DMS79 treated with DMSO at 0.1 percent for 48 hours (cell line): ENCODE data around the gene MCM3AP.

Source experiments
- DNase-seq: peaks from one replicate; lab custom pipeline; 2025; lab: John Stamatoyannopoulos, UW

MCM3AP gene

DNA sequence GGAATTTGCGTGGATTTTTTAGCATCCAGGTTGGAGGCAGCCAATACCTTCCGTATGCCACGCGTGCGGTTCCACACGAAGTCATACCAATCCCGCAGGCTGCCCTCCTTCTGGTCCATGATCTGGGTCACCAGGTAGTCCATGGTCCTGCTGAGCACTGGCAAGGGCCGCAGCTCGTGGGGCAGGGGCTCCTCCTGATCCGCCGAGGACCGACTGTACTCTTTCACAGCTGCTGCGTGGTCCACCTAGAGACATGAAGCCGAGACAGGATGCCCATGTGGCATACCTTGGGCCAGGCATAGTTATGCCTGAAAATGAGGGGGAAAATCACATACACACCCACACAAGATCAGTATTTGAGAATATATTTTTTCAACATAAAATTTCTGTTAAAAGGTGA lies 12.1 kb downstream of the MCM3AP start:
- DNase-seq, result no peak

DNA sequence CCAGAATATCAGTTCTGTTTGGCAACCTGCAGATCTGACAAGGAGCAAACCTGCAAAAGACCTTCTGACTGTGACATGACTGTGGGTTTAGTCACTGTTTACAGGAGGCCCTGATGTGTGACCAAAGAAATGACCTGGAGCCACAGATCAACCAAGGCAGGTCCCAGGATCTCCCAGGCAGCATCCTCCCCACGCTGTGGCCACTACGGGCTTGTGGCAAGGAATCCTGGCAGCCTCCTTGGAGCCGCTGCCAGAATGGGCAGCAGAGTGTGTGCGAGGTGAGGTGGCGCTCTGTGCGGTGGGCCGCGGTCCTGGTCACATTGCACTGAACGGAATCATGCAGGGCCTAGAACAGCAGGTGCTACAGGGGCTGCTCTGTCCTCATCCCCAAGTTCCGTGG lies 15.9 kb downstream of the MCM3AP start:
- DNase-seq, result no peak

DNA sequence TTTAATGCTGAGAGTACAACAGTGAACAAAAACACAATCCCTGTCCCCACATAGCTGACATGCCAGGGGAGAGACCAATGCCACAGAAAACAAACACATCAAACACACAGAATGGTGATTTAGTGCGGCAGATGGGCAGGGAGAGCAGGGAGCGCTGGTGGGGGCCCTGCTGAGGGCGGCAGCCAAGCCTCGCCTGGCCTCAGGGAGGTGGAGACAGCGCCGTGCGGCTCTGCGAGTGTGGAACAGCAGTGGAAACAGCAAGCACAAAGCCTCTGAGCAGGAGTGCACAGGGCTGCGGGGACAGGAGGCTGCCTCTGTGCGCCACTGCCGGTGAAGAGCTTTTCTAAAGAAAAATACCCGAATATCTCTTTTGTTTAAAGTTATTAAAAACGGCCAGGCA lies 17.0 kb downstream of the MCM3AP start:
- no peak for DNase-seq

DNA sequence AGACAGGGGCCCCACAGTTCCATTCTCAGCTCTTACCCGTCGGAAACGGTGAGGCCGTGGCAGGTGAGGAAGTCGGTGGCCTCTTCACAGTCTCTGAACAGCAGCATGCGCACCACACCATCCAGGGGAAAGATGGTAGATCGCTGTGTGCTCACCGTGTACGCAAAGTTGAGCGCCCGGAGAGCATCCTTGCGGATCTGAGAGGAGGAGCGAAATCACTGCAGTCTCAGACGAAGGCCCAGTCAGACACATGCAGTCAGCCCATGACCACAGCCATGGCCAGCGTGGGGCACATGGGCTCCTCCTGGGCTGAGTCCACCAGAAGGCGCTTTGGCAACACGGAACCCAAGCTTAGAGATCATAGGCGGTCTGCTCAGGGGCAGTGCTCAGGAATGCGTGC lies 18.5 kb downstream of the MCM3AP start:
- DNase-seq, result no peak

DNA sequence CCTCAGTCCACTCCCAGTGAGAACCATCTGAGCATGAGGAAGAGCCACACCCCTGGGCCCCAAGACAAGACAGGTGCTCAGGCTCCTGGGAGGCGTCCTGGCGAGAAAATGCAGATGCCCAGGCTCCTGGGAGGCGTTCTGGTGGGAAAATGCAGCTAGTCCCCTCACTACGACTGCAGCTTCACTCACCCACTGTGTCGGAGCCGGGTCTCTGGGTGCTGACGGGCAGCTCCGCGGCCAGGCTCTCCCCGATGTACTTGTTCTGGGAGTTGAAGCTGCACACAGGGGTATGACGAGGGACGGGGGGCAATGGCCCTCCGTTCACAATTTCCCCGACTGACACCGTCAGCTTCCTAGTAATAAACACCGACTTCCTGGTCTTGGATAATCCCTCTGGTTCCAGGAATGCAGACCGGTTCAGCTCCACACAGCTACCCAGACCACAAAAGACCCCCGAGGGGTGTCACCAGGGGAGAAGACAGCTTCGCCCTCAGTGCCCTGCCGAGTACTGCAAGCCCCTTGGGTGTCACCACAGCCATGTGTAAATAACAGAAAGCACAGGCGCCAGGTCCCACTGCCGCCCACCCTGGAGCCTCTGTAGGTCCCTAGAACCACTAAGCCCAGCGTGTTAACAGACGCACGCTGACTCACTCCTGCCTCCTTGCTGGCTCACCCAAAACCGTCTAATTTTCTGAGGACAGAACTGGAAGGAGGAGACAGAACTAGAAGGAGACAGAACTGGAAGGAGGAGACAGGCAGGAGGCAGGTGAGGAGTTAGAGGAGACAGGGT lies 19.5 kb downstream of the MCM3AP start:
- no peak for DNase-seq

DNA sequence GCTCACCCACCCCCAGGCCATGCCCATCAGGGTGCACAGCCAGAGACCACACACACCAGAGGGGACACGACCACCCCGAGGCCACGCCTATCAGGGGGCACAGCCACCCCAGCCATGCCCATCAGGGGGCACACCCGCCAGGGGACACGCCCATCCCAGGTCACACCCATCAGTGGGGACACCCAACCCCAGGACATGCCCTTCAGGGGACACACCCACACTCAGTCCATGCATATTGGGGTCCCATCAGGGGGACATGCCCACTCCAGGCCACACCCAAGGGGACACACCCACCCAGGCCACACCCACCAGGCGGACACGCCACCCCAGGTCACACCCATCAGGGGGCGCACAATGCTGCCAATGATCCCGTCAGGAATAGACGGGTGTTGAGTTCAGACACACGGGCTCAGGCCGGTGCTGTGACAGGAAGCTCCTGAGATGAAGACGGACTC lies 20.7 kb downstream of the MCM3AP start:
- no peak for DNase-seq

DNA sequence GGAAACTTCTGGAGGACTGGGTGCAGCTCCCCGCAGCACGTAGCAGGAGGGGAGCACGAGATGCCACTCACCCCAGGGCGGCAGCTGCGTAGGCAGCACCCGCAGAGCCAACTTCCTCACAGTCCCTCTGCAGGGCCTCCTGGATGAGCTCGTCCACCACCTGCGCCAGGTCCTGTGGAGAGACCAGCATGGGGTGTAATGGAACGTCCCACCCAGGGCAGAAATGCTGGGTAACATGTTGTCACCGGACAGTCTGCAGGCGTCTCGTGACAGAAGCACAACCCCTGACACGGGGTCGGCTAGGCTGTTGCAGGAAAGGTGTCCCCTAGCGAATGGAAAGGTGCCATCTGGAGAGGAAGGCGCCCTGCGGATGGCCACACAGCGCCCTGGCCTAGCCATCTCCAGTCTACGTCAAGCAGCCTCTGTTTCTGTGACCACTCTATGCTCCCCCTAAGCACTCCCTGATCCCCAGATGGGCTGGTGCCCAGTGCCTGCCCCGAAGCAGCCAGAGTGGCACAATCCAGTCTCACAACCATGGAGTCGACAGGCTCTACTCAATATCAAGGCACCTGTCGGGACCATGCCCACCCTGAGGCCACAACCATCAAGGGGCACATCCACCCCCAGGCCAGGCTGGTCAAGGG lies 21.2 kb downstream of the MCM3AP start:
- DNase-seq, result no peak

DNA sequence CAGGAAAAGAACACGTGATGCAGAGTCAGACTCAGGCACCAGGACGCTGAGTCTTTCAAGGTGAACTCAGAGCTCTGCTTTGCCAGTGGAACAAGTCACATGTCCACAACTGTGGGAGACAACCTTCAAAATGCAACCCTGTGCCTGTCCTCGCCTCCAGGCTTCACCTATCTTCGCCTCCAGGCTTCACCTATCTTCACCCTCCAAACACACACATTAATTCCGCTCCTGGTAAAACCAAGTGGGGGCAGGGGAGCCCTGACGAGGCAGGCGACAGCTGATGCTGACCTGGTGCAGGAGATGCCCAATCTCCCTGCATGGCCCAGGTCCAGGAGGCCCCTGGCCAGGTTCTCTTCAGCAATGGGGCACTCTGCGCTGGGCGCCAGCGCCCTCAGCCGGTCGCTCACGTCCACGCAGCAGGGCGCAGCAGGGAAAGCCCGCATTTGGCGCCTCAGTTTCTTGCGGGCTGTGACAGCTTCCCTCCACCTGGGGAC lies 28.9 kb downstream of the MCM3AP start:
- no peak for DNase-seq

DNA sequence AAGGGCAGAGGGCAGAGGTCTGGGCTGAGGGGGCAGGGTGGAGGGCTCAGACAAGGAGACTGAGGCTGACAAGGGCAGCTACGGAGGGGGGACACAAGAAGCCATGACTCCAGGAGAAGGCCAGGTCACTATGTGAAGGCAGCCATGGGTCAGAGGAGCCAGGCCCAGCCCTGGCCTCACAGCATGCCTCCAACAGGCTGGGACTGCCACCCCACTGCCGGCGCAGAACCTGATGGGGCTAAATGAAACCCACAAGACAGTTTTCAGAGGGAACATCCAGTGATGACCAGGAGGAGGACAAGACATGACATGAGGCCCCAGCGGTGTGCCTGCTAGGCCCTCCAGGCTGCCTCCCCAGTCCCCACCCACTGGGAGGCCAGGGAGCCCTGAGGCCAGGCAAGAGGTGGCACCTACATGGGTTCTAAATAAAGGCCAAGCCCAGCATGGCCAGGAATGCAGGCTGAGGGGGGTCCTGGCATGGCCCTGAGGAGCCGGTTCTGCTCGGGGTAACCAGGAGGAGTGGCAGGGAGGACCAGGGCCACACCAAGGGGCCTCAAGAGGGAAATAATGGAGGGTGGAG lies 29.6 kb downstream of the MCM3AP start:
- DNase-seq, result no peak

DNA sequence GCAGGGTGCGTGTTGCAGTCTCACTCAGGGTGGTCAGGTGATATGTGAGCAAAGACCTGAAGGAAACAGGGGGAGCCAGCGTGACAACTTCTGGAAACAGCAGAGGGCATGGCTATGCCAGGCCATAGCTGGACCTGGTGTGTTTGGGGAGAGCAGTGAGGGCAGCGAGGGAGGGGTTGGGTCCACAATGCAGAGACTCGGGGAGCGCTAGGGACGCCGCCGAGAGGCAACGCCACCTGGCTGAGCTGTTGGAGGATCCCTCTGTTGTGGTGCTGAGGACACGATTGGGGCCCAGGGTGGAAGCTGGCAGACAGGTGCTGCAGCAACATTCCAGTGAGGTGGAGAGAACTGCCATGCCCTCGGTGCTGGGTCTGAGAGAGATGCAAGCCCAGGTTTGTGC lies 30.2 kb downstream of the MCM3AP start:
- no peak for DNase-seq

DNA sequence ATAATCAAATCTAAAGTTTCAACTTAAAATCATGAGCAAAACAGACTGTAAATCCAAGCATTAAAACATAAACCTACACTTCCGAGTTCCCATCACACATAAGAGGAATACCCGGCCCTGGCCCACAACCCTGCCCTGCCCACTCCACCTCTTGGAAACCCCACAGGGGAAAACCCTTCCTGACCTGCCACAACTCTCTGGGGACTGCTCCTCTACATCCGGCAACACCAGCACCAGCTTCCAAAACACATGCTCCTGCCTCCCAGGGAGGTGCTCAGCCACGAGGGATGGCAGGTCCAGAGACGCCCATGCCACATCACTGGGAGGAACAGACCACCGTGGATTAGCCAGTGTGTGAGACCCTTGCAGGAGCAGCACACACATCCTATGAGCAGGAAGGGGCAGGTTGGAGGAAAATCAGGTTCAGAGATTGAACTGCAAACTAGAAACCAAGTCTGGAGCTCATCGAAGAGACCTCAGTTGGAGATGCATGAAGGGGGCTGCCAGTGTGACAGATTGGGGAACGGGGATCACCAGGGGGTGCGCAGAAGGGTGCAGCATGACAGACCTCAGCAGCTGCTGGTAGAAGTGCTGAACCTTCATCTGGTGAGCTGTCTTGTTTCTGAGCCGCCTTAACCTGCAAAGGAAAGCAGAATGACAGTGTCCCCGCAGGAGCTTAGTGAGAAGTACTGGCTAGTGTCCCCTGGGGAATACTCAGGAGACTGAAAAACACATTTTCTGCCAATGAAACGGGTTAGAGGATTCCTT lies 31.0 kb downstream of the MCM3AP start:
- DNase-seq, result no peak

DNA sequence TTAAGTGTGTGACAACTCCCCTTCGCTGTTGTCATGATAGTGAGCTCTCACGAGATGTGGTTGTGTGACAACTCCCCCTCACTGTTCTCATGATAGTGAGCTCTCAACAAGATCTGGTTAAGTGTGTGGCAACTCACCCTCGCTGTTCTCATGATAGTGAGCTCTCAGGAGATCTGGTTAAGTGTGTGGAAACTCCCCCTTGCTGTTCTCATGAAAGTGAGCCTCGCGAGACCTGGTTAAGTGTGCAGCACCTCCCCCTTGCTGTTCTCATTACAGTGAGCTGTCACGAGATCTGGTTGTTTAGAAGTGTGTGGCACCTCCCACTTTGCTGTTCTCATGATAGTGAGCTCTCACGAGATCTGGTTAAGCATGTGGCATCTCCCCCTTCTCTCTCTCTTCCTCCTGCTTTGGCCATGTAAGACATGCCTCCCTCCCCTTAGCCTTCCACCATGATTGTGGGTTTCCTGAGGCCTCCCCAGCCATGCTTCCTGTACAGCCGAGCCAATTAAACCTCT lies 31.7 kb downstream of the MCM3AP start:
- no peak for DNase-seq

DNA sequence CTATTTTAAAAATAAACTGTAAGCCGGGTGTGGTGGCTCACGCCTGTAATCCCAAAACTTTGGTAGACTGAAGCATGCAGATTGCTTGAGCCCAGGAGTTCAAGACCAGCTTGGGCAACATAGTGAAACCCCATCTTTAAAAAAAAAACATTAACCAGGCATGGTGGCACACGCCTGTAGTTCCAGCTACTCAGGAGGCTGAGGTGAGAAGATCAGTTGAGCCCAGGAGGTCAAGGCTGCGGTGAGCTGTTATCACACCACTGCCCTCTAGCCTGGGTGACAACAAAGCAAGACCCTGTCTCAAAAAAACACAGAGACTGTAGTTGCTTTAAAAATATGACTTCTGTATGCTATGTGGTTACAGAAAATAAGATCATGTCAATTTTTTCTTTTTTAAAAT lies 32.6 kb downstream of the MCM3AP start:
- no peak for DNase-seq

DNA sequence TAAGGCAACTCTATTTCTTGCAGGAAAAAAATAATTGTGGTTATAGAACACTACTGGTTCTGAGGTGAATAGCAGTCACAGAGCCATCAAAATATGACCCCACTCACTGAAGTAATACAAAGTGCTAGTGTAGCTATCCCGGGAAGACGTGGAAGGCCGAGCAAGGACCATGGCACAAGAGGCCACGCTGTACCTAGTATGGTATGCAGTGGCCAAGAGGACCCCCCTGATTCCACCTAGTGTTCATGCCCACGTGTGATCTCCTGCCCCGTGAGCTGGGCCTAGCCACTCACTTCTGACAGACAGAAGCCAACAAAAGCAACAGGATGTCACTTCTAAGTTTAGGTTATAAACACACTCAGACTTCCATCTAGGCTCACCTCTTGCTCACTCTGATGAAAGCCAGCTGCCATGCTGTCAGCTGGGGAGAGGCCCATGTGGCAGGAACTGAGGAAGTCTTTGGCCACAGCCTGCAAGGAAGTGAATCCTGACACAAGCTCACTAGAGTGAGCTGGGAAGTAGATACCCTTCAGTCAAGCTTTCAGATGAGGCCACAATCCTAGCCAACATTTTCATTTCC lies 35.2 kb downstream of the MCM3AP start:
- no peak for DNase-seq

DNA sequence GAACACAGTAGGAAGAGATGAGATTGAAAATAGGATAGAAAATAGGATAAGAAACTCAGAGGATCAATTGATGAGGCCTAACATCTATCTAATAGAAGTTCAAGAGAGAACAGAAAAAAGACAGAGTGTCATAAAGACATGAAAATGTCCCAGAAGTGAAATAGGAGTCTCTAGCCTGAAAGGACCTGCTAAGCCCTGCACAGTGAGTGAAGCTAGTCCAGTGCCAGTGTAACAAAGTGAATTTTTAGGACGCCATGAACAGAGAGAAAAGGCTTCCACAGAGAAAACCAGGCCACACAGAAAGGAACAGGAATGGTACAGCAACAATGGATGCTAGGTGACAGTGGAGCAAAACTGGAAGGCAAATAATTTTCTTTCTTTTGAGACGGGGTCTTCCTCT lies 36.6 kb downstream of the MCM3AP start:
- DNase-seq, result no peak

DNA sequence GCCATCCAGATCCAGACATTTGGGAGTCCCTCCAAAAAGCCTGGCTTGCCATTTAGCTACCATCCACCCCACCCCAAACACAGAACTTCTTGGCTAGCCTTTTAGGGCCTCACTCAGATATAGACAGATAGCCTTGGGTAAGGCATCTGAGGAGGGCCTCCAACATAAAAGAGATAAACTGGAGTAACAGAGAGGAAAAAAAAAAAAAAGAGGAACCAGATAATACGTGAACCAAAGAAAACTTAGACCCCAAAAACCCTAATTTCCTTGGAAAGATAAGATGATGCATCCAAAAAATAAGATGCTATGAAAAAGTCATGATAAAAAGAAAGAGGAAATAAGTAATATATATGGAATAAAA lies 37.0 kb downstream of the MCM3AP start:
- DNase-seq, result no peak

DNA sequence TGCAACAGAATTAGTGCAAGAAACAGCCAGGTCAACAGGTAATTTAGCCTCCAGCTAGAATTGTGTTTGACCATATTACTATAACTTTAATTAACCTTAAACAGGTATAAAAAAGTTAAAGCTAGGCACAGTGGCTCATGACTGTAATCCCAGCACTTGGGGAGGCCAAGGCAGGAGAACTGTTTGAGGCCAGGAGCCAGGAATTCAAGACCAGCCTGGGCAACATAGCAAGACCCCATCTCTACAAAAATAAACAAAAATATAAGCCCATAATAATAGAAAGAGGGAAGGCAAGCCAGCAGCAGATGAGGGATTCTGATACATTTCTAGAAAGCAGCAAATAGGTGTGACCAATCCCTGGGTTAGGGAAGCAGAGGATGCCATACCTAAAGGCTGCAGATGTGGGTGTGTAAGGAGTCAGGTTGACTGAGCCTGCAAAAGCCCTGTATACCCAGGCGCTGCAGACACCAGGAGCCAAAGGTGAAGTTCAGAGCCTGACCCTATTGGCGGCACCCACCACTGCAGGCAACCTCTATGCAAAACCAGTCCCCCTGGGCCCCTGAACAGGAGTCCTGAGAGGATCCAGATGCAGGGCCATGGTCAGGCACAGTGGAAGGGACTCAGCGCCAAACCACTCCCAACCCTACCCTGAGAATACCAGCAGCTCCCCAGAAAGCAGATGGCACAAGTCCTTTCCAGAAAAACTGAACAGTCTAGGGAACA lies 37.6 kb downstream of the MCM3AP start:
- no peak for DNase-seq

DNA sequence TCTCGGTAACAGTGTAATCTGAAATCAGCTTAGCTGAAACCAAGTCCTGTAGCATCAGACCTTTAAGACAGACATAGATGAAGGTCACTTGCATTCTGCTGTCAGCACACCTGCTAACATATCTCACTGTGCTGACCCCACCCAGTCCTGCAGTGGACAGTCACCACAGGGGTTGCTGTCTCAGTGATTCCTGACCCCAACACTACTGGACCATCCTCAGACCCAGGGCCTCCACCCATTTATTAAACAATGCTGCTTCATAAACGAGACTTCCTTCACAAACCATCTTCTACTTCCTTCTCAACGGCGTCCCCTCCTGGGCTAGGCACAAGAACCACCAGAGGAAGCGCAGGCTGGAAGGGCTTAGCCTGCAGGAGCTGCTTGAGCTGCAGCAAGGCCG lies 39.1 kb downstream of the MCM3AP start:
- DNase-seq, result no peak

DNA sequence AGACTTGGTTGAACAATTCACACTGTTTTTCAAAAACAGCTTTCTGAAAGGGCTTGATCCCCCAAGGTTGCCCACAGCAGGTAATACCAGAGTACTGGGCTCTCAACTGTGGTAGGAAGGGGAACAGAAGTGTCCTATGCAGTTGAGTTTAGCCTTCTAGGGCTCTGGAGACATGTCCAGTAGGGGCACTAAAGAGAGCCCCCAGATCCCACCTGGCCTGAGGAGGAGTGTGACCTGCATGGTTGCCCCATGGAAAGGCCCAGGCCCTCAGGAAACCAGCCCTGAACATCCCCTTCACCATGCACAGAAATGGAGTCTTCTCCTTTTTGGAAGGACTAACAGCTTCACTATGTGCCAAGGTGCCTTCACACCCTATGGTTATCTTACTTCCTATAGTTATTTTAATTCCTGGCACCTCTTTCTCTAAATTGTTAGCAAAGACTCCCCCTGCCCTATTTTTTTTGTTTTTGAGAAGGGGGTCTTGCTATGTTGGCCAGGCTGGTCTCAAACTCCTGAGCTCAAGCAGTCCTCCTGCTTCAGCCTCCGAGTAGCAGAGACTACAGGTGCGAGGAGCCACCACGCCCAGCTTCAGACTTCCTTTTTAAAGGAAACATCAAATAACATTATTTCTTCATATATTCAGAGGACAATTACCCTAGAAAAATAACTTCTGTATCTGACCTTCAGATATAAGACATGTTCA lies 40.0 kb downstream of the MCM3AP start:
- no peak for DNase-seq

DNA sequence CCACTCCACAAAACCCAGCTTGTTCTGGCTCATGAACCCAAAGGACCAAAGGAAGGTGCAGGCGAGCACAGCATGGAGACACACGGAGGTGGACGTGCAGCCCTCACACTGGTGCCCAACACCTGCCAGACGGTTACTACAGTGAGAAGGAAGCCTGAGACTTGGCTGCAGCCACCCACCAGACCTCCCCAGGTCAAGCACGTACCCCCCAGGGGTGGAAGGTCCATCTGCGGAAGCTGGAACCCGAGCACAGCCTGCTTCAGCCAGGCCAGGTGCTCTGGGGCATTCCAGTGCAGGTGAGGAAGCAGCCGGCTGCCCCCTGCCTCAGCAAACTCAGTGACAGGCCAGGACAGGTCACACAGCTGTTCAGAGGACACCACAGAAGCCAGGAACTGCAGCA lies 40.8 kb downstream of the MCM3AP start:
- DNase-seq, result no peak

DNA sequence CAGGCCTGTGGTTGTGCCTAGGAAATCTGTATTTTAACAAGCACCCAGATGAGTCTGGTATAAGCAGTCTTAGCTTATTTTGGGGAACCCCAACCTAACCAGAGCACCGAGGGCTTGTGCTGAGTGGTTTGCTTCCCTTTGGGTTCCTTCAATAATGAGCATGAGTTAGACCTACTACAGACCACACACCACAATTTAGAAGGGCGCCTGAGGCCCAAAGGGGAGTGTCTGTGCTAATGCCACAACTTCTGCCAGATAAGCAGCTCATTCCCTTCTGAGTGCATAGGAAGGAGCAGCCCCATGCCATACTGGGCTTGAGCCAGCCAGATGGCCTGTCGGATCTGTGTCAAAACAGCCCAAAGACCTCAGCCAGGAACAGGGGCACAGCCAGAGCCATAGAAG lies 41.5 kb downstream of the MCM3AP start:
- DNase-seq, result no peak
